HG02610 (cell line): ENCODE data around the gene RNPS1.
A peak's percentile ranks its signal among the peaks of the same experiment; 100 is the strongest.
"Not testable (repeated sequence)": the region's sequence is repeated elsewhere in the genome, so short reads cannot be mapped to it uniquely, and the experiment has no call there.

ENCODE experiments used
- ATAC-seq: cut with Tn5 transposase; IDR thresholded peaks from one replicate; pipeline ENCODE4 v1.9.1; 2021; ENCODE audit warnings: mild to moderate bottlenecking, moderate library complexity; ENCODE audit not compliant: unreplicated experiment

The RNPS1 gene

DNA sequence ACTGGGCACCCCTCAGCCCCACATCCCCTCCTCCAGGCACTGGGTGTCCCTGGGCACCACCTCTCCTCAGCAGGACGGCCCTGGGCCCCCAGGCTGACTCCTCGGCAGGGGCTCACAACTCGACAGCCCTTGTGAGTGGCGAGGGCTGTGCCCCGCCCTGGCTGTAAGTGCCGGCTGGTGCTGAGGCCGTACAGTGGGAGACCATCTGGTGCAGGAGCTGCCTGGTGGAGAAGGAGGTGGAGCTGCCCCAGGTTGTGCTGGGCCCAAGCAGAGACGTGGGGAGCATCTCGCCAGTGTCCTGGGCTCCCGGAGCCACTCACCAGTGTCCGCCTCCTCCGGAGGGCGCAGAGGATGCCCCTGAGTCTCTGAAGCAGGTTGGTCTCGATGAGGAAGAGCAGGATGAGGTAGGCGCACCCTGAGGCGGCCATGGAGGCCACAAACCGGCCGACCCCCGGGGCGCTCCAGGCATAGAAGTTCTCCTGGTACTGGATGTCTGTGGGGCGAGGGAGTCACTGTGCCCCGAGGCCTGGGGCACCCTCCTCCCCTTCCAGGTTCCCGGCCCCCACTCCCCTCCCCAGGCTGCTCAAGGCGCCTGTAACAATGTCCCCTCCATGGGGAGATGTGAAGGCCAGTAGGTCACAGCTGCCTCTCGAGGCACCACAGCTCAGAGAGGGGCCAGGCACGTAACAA lies 15.1 kb upstream of the RNPS1 start:
- no peak for ATAC-seq

DNA sequence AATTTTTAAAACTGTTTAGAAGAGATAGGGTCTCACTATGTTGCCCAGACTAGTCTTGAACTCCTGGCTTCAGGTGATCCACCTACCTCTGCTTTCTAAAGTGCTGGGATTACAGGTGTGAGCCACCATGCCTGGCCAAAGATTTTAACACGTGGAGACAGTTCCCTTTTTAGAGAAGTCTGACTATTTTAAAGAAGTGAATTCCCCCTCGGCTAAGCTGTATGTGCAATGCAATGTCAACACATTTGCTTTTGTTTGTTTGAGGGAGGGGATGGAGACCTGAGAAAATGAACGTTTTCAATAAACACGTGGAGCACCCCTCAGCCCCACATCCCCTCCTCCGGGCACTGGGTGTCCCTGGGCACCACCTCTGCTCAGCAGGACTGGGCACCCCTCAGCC lies 14.3 kb upstream of the RNPS1 start:
- ATAC-seq, result no peak

GRCh38 chr16:2280981-2281542 lies 13.1 kb upstream of the RNPS1 start:
- ATAC-seq, result no peak

DNA sequence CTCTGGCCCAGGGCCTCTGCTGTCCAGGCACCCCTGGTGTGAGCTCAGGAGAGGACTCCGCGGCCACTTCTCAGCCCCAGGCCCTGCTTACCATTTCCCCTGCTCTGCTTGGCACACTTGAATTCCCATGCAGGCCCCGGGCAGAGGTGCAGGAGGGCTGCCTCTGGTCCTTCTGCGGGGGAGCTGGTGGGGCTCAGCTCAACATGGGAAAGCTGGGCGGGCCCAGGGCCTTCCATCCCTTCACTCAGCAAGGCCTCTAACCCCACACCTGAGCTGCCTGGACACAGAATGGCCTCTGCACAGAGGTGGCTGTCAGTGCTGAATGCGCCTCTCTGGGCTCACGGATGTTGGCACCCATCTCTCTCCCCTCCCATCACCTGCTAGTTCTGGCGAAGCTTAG lies 12.5 kb upstream of the RNPS1 start:
- ATAC-seq, result no peak

DNA sequence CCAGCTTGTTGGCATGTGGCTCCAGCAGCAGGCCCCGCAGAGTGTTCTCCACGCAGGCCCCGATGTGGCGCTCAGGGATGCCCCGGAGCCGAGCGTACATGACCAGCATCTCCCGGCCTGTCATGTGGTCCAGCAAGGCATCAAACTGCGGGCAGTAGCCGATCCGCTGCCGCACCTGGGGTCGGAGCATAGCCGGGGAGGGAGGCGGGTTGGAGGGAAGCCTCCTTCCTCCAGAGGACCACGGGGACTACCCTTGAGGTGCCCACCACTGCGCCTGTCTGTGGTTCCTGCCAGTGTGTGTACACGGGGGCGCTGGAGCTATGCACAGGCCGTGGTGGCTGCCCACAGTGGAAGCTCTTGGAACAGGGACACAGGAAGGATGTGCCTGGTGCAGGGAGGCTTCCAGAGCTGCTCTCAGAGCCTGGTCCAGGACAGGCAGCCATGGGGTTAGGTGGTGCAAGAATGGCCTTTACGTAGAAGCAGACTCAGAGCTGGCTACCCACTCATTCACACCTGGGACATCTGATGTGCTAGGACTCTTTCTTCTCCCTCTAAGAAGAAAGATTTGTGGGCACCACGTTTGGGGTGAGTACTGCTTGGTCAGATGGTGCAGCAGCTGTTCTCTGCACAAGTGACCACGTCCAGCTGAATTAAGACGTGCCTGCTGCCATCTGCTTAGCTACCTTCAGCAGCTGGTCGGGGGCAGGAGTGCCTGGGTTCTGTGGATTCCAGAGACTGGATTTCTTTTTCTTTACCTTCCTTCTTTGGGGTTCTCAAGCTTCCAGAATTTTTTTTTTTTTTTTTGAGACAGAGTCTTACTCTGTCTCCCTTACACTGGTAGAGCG lies 11.3 kb upstream of the RNPS1 start:
- no peak for ATAC-seq

- ATAC-seq, result no peak
These were observed 10.3 kb upstream of the RNPS1 start for GRCh38 chr16:2278272-2278608.

GRCh38 chr16:2277466-2278271 lies 9.7 kb upstream of the RNPS1 start:
- no peak for ATAC-seq

GRCh38 chr16:2276368-2277195 lies 8.7 kb upstream of the RNPS1 start:
- no peak for ATAC-seq

GRCh38 chr16:2275476-2276367 lies 7.8 kb upstream of the RNPS1 start:
- no peak for ATAC-seq

GRCh38 chr16:2273931-2274330 lies 6.0 kb upstream of the RNPS1 start:
- no peak for ATAC-seq

GRCh38 chr16:2273484-2273883 lies 5.6 kb upstream of the RNPS1 start:
- ATAC-seq, result no peak

- no peak for ATAC-seq
These were observed 4.0 kb upstream of the RNPS1 start for GRCh38 chr16:2271848-2272461.

- ATAC-seq, result no peak
These were observed 2.9 kb upstream of the RNPS1 start for GRCh38 chr16:2270588-2271470.

DNA sequence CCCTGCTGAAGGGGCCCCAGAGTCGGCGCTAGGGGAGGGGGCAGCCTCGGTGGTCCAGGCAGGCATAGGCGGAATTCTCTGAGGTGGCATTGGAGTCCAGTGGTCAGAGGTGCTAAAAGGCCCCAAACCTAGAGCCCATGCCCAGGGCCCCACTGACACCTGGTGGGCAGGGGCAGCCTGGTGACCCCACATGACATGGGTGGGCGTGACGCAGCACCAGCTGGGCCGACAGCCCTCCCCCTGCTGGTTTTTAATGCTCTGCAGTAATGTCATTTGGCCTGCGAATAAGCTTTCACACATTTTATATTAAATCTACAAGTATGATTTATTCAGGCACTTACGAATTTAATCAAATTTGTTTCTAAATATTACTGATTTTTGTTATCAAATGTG lies 2.1 kb upstream of the RNPS1 start:
- ATAC-seq, result no peak

- peak; percentile 44 for ATAC-seq
These were observed 417 bp downstream of the RNPS1 start for GRCh38 chr16:2267505-2267912.

DNA sequence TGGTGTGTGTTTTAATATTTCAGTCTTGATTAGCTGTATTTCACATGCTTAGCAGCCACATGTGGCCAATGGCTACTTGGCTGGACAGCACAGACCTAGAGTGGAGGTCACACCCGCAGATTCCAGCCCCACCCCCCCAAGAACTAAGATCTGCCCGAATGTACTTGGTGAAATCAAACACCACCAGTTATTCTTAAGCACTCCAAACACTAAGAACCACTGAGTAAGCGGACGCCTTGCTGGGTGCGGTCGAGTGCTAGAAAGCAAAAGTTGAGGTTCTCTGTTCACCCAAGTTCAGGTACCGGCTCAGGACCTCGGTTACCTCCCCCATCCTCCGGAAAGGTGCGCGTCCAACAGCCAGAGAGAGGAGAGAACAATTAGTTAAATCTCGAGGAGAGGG lies 1.0 kb downstream of the RNPS1 start:
- ATAC-seq, result not testable (repeated sequence)

DNA sequence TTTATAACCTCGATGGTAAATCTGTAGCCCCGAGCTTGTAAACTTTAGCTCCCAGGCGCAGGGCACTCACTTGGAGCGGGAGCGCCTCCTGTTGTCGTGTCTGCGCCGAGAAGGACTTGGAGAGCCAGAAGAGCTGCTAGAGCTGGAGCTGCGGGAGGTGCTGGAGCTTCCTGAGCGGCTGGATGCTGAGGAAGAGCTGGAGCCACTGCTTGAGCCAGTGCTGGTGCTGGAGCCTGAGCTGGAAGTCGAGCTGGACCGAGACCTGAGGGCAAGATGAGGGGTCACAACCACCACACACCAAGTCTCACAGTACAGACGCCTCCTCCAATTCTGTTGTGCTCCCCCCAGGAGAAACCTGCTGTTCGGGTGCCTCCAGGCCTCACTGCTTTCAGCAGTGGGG lies 4.9 kb downstream of the RNPS1 start:
- not testable (repeated sequence) for ATAC-seq

- ATAC-seq, result no peak
These were observed 7.7 kb downstream of the RNPS1 start for GRCh38 chr16:2260250-2260649.
